Endothelial cell of umbilical vein (primary cell): Measurements from ENCODE around the gene ADAMTSL2. TPM values are rescaled to one million over a fixed set of nuclear protein-coding genes. Genes with fewer than 3 reads are reported as not detected.

Source experiments
- BruUV-seq: library from RNA; stranded (reverse); fragments of 400-500 nt; replicated peaks from 2 replicates; lab custom pipeline; 2021; lab: Mats Ljungman, UMichigan
- CTCF ChIA-PET: fragments of 300-600, 350-600 bp; sonication (Branson Sonifier 250); formaldehyde crosslinking; loops from one replicate; lab custom pipeline; 2021; ENCODE audit warnings: antibody characterized with exemption, inconsistent platforms; lab: Charles Lee
- POLR2A ChIA-PET: fragments of 300-600, 350-600 bp; sonication (Branson Sonifier 250); formaldehyde crosslinking; loops from one replicate; lab custom pipeline; 2021; ENCODE audit warnings: antibody characterized with exemption, inconsistent platforms; lab: Charles Lee
- DNase-seq: peaks from one replicate; pipeline ENCODE4 v3.0.0-alpha.2; 2011; ENCODE audit warnings: low read depth, low spot score
- FAIRE-seq: peaks from 2 replicates; lab custom pipeline; 2011; peaks lifted over from hg19 to GRCh38; lab: Jason Lieb, UNC
- H2AFZ ChIP-seq: 2 replicates; pipeline ENCODE4 v1.6.0; 2012; ENCODE audit warnings: low read depth, low read length, control low read depth, inconsistent platforms
- H3K27ac ChIP-seq: 2 replicates; pipeline ENCODE4 v1.5.1; 2011; ENCODE audit warnings: low read depth, mild to moderate bottlenecking, control low read depth, low read length, moderate library complexity; ENCODE audit not compliant: insufficient read depth
- H3K27me3 ChIP-seq, 2 experiments: 2 replicates each; pipeline versions ENCODE4 v1.6.0 to v1.6.1; 2011; ENCODE audit warnings: low read length in 2 of 2, mixed read lengths in 1 of 2; ENCODE audit not compliant: control insufficient read depth in 2 of 2, insufficient read depth in 2 of 2
- H3K36me3 ChIP-seq, 2 experiments: 2 replicates in 1 of 2; 3 replicates in 1 of 2; pipeline ENCODE4 v1.5.1; 2011; ENCODE audit warnings: low read length in 2 of 2, mild to moderate bottlenecking in 1 of 2, moderate library complexity in 1 of 2; ENCODE audit not compliant: control insufficient read depth in 2 of 2, insufficient read depth in 2 of 2; ENCODE audit errors: extremely low read depth in 1 of 2
- H3K4me1 ChIP-seq: 3 replicates; pipeline ENCODE4 v1.5.1; 2011; ENCODE audit warnings: mild to moderate bottlenecking, low read length; ENCODE audit not compliant: control insufficient read depth, insufficient read depth; ENCODE audit errors: extremely low read depth
- H3K4me2 ChIP-seq: 2 replicates; pipeline ENCODE4 v1.6.1; 2011; ENCODE audit warnings: low read length, control low read depth, mixed read lengths; ENCODE audit not compliant: insufficient read depth
- H3K4me3 ChIP-seq, 3 experiments: fragments of 200-600 bp in 1 of 3; sonication (generic), shearing (Covaris generic) in 1 of 3; replicated peaks in 1 of 3; 2 replicates each; pipeline ENCODE4 v1.5.1; 2011 to 2016; ENCODE audit warnings: control low read depth in 3 of 3, low read length in 3 of 3, mild to moderate bottlenecking in 2 of 3, inconsistent platforms in 1 of 3, low read depth in 1 of 3, moderate library complexity in 1 of 3; ENCODE audit not compliant: insufficient read depth in 1 of 3
- H3K79me2 ChIP-seq: 2 replicates; pipeline ENCODE4 v1.6.0; 2012; ENCODE audit warnings: low read length, inconsistent platforms; ENCODE audit not compliant: control insufficient read depth, insufficient read depth
- H3K9ac ChIP-seq: replicated peaks from 2 replicates; pipeline ENCODE3; 2011; ENCODE audit warnings: low read length, control low read depth; ENCODE audit not compliant: insufficient read depth; ENCODE audit errors: extremely low read depth
- H3K9me1 ChIP-seq: replicated peaks from 3 replicates; pipeline ENCODE4 v1.6.0; 2011; ENCODE audit warnings: mild to moderate bottlenecking, low read length; ENCODE audit not compliant: control insufficient read depth, insufficient read depth; ENCODE audit errors: extremely low read depth
- H3K9me3 ChIP-seq: replicated peaks from 2 replicates; pipeline ENCODE4 v1.5.1; 2012; ENCODE audit warnings: low read length, inconsistent platforms; ENCODE audit not compliant: control insufficient read depth, insufficient read depth
- H4K20me1 ChIP-seq: replicated peaks from 2 replicates; pipeline ENCODE3; 2011; ENCODE audit warnings: mild to moderate bottlenecking, low read length; ENCODE audit not compliant: control insufficient read depth, insufficient read depth; ENCODE audit errors: extremely low read depth
- EZH2 ChIP-seq: IDR thresholded peaks from 2 replicates; pipeline ENCODE4 v1.6.1; 2012; ENCODE audit warnings: borderline replicate concordance, low read depth, mild to moderate bottlenecking, moderate library complexity, low read length, inconsistent platforms; ENCODE audit not compliant: severe bottlenecking
- FOS ChIP-seq: IDR thresholded peaks from 2 replicates; pipeline ENCODE4 v1.6.1; 2011; ENCODE audit warnings: mild to moderate bottlenecking, low read length, moderate library complexity, borderline replicate concordance; ENCODE audit not compliant: insufficient read depth
- GATA2 ChIP-seq: IDR thresholded peaks from 2 replicates; pipeline ENCODE4 v1.7.0; 2011; ENCODE audit warnings: low read depth, mild to moderate bottlenecking, moderate library complexity, mixed read lengths, low read length; ENCODE audit not compliant: insufficient read length, insufficient read depth
- MYC ChIP-seq: IDR thresholded peaks from one replicate; pipeline ENCODE4 v1.6.1; 2011; ENCODE audit warnings: mild to moderate bottlenecking, low read depth, low read length
- POLR2A ChIP-seq: IDR thresholded peaks from 2 replicates; pipeline ENCODE4 v1.6.1; 2012; ENCODE audit warnings: low read depth, mild to moderate bottlenecking, control low read depth, low read length
- dilution Hi-C: fragments of 300-500 bp; cut with MboI; formaldehyde crosslinking; loops from one replicate; pipeline ENCODE4 v1.15.0; 2019; ENCODE audit warnings: low sequenced_read_pairs; ENCODE audit not compliant: extremely low pct_ligation_motif_present
- intact Hi-C: fragments of 100-400 bp; cut with micrococcal nuclease; formaldehyde crosslinking; loops from one replicate; pipeline ENCODE4 v1.10.0; 2022
- polyA plus RNA-seq, 4 experiments: library from polyadenylated mRNA; depleted of rRNA in 3 of 4; stranded (reverse) in 3 of 4; unstranded in 1 of 4; fragments of >200 nt; gene quantifications; 2 replicates each; pipeline versions ENCODE4 v1.2.1 to v1.2.3, GENCODE V29; 2011 to 2012; ENCODE audit warnings: missing spikeins in 1 of 4
- total RNA-seq: library from RNA; stranded (reverse); gene quantifications from 2 replicates; pipeline ENCODE4 v1.2.3, GENCODE V29; 2021
- TF ChIP-seq, protein P1 (sequence below), 2 donors: IDR thresholded peaks; 1 replicate in 1 of 2; 2 replicates in 1 of 2; pipeline ENCODE4 v1.5.1; 2011; ENCODE audit warnings: low read length in 2 of 2, mild to moderate bottlenecking in 2 of 2, moderate library complexity in 2 of 2, control low read depth in 1 of 2, inconsistent platforms in 1 of 2, low read depth in 1 of 2; ENCODE audit not compliant: insufficient read depth in 1 of 2; ENCODE audit errors: extremely low read depth in 1 of 2
- TF ChIP-seq, protein P2 (sequence below): IDR thresholded peaks from 2 replicates; pipeline ENCODE4 v1.6.1; 2011; ENCODE audit not compliant: insufficient read depth, insufficient read length

Gene ADAMTSL2
- total and polyA plus RNA-seq, 2 donors (not counting 3 experiments of a cell fraction or from before 2014, with no cell fraction given) = not detected

DNA sequence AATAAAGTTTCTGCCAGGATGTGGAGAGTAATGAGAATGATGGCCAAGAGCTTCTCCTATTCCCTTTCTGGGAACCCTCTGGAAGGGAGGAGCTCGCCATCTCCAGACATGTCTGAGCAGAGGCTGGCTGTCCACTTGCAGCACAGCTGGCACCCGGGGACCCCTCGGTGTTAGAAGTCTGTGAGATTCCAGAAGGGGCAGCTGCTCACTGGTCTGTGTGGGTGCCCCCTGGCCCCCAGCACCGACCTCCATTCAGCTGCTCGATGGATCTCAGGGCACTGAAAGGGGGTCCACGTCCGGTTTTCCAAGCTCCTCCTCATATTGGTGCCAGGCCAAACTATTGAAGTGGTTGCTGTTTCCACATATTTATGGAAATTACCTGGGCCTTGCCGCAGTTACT, 78.3 kb downstream of the ADAMTSL2 start:
- FAIRE-seq = no peak
- Histone ChIP-seq H3K9me3 (no peaks in the 10 kb centered on the region), H4K20me1 (no peaks in the 10 kb centered on the region), H3K4me1 (no peaks in the 10 kb centered on the region), H3K4me3 (no peak overlapping the region), H3K4me2 (no peak overlapping the region), H3K9ac (no peak overlapping the region), H2AFZ (no peak overlapping the region), H3K27ac (no peak overlapping the region), H3K9me1 (no peaks in the 10 kb centered on the region), H3K36me3 (no peaks in the 10 kb centered on the region), H3K79me2 (no peaks in the 10 kb centered on the region), H3K27me3 (peaks cover 0 to 3% of the 10 kb centered on the region in 2 experiments)
- dilution Hi-C loops (no loop called here), intact Hi-C loops (no loop called here)
- CTCF ChIA-PET = no interaction called here
- POLR2A ChIA-PET = no interaction called here
- TF ChIP-seq POLR2A (no peak), EZH2 (no peak), GATA2 (no peak), FOS (no peak), MYC (no peak)
- TF ChIP-seq, protein P1, sequence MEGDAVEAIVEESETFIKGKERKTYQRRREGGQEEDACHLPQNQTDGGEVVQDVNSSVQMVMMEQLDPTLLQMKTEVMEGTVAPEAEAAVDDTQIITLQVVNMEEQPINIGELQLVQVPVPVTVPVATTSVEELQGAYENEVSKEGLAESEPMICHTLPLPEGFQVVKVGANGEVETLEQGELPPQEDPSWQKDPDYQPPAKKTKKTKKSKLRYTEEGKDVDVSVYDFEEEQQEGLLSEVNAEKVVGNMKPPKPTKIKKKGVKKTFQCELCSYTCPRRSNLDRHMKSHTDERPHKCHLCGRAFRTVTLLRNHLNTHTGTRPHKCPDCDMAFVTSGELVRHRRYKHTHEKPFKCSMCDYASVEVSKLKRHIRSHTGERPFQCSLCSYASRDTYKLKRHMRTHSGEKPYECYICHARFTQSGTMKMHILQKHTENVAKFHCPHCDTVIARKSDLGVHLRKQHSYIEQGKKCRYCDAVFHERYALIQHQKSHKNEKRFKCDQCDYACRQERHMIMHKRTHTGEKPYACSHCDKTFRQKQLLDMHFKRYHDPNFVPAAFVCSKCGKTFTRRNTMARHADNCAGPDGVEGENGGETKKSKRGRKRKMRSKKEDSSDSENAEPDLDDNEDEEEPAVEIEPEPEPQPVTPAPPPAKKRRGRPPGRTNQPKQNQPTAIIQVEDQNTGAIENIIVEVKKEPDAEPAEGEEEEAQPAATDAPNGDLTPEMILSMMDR (IDR thresholded peaks at IDR 0.05; ENCODE audit: extremely low read depth in 1 of 2, insufficient read depth in 1 of 2, low read depth in 1 of 2, low read length in 2 of 2) = no peak
- TF ChIP-seq, protein P2, sequence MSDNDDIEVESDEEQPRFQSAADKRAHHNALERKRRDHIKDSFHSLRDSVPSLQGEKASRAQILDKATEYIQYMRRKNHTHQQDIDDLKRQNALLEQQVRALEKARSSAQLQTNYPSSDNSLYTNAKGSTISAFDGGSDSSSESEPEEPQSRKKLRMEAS = no peak
- no peak for DNase-seq
- no TSS peak for BruUV-seq
